H1 (cell line): ENCODE results near the gene MPC1.

Source experiments
- CREB1 ChIP-seq: IDR thresholded peaks from 2 replicates; pipeline ENCODE4 v1.6.1; 2012; ENCODE audit warnings: inconsistent platforms
- CTCF ChIP-seq, 3 experiments: IDR thresholded peaks; 1 replicate in 2 of 3; 2 replicates in 1 of 3; pipeline versions ENCODE4 v1.5.1 to v1.6.1; 2011; ENCODE audit warnings: low read length in 3 of 3, mild to moderate bottlenecking in 3 of 3, inconsistent platforms in 2 of 3, low read depth in 1 of 3, moderate library complexity in 1 of 3; ENCODE audit not compliant: insufficient read depth in 1 of 3; ENCODE audit errors: control extremely low read depth in 1 of 3
- JUN ChIP-seq: IDR thresholded peaks from 2 replicates; pipeline ENCODE4 v1.6.1; 2011; ENCODE audit warnings: low read depth, mild to moderate bottlenecking, improper control_type of control experiment, low read length
- MAFK ChIP-seq: IDR thresholded peaks from 2 replicates; pipeline ENCODE4 v1.6.1; 2012; ENCODE audit warnings: low read depth, mild to moderate bottlenecking, improper control_type of control experiment, low read length
- POLR2A ChIP-seq, 2 experiments: IDR thresholded peaks; 1 replicate in 1 of 2; 2 replicates in 1 of 2; pipeline ENCODE4 v1.6.1; 2011; ENCODE audit warnings: low read depth in 2 of 2, low read length in 2 of 2, mild to moderate bottlenecking in 2 of 2; ENCODE audit errors: control extremely low read depth in 1 of 2
- POLR2AphosphoS5 ChIP-seq: IDR thresholded peaks from 2 replicates; pipeline ENCODE4 v1.6.1; 2011; ENCODE audit warnings: low read depth, low read length

GRCh38 chr6:166346965-166347364 is 35.8 kb downstream of the MPC1 start:
- TF ChIP-seq CTCF (IDR thresholded peaks at IDR 0.05; ENCODE audit: control extremely low read depth in 1 of 3, insufficient read depth in 1 of 3, low read depth in 1 of 3, low read length in 3 of 3) (no peak), CREB1 (no peak), POLR2AphosphoS5 (no peak), JUN (no peak), POLR2A (IDR thresholded peaks at IDR 0.05; ENCODE audit: control extremely low read depth in 1 of 2, low read depth in 2 of 2, low read length in 2 of 2) (no peak), MAFK (no peak)
